NCI-H2196 (cell line): Measurements from ENCODE around the gene TEX28.
"Not testable (repeated sequence)": the region's sequence is repeated elsewhere in the genome, so short reads cannot be mapped to it uniquely, and the experiment has no call there.

Experiments used
- DNase-seq: peaks from one replicate; lab custom pipeline; 2025; ENCODE audit not compliant: unreplicated experiment; lab: John Stamatoyannopoulos, UW

TEX28 gene, protein sequence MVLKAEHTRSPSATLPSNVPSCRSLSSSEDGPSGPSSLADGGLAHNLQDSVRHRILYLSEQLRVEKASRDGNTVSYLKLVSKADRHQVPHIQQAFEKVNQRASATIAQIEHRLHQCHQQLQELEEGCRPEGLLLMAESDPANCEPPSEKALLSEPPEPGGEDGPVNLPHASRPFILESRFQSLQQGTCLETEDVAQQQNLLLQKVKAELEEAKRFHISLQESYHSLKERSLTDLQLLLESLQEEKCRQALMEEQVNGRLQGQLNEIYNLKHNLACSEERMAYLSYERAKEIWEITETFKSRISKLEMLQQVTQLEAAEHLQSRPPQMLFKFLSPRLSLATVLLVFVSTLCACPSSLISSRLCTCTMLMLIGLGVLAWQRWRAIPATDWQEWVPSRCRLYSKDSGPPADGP

DNA sequence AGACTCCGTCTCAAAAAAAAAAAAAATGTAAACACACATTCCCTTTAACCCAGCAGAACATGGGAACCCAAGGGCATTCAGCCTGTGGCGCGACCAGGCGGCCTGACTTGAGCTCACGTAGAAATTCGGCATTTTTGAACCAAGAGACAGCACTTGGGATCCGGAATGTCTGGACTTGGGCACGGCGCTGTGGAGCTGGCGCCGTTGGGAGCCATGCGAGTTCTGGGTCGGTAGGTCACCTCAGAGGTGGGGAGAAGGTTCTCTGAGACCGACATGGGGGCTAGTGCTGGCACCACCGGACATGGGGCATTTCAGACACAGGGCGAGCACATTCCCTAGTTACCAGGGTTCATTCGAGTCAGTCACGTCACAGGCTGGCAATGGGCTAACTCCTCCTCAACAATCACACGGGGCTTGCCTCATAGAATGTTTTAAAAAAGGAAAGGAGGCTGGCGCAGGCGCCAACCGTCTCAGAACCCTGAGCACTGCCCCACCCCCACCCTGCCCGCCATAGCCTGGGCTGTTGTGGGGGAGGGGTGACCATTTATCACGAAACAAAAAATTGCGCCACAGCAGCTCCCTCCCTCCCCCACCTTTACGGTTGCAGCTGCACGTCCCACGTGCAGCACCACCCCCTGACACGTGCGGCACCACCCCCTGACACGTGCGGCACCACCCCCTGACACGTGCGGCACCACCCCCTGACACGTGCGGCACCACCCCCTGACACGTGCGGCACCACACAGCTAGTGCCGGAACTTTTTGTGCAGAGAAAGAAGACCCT, at the start of gene TEX28:
TSS of gene TEX28 (minus strand) at position 334 of the 784 bp plus-strand sequence. CDS start 3,007 bp downstream, outside the sequence.
- DNase-seq = no peak

GRCh38 chrX:154343620-154344019, 48.7 kb upstream of the TEX28 start:
- DNase-seq = not testable (repeated sequence)

GRCh38 chrX:154343063-154343462, 48.1 kb upstream of the TEX28 start:
- not testable (repeated sequence) for DNase-seq

GRCh38 chrX:154341399-154342298, 46.7 kb upstream of the TEX28 start:
- DNase-seq = not testable (repeated sequence)

DNA sequence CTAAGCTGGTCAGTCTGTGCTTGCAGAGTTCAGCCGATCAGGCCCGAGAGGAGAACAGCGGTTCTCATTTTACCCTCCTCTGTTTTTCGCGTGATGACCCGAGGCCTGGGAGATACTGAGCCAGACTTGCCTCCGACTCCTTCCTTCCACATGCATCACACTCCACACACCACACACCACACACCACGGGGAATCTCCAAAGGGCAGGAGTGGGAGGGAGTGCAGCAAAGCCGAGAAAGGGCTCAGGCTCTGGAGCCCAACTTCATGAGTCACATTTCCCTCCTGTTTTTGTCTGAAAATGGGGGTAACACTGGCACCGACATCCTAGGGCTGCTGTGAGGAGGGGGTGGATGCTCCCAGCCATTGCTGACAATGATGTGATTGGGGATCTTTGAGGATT, 39.6 kb upstream of the TEX28 start:
- no peak for DNase-seq

GRCh38 chrX:154333837-154334271, 38.9 kb upstream of the TEX28 start:
- no peak for DNase-seq

DNA sequence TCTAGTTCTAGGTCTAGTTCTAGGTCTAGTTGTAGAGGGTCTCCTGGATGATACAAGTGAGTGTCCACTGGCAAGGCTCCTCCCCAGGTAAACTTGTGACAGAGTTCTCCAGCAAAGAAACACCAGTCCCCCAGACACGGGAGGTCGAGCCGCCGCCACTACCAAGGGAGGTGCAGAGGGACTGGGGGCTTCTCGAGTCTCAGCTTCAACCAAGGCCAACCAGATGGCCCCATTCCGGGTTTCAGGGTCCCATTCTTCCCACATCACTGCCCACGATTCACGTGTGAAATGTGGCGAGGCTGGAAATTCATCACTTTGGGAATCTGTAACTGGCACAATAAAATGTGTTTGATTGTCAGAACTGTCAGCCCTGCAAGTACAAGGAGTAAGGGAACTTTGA, 38.2 kb upstream of the TEX28 start:
- no peak for DNase-seq

DNA sequence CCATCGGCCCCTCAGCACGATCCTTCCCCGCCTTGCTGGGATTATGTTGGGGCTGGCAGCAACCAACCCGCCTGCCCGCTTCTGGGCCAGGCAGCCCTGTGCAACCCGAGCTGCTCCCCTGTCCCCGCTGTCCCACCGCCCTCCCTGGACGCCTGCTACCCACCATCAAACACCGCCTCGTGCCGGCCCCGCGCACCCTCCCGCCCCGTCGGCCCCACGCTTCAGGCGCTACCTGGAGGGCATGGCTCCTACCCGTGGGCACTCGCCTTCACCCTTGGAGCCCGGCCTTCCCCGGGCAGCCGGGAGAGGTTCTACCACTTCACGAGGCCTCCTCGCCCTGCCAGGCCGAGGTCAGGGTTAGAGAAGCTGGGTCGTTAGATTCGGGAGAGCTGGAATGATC, 37.6 kb upstream of the TEX28 start:
- no peak for DNase-seq

DNA sequence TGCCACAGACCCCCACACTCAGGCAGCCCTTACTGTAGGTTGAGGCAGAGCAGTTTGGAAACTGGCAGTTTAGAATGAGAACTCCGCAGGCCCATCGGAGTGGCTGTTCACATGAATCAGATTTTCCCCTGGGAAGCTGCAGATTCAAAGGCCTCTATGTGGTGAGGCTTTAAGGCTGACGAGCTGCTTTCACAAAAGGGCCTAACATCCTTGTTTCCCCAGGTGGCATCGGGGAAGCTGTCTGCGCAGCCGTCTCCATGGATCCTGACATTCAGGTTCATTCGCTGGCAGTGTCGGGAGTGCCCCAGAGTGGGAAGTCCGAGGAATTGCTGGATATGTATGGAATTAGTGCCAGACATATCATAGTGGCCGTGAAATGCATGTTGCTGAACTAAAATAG, 34.4 kb upstream of the TEX28 start:
- DNase-seq = no peak

DNA sequence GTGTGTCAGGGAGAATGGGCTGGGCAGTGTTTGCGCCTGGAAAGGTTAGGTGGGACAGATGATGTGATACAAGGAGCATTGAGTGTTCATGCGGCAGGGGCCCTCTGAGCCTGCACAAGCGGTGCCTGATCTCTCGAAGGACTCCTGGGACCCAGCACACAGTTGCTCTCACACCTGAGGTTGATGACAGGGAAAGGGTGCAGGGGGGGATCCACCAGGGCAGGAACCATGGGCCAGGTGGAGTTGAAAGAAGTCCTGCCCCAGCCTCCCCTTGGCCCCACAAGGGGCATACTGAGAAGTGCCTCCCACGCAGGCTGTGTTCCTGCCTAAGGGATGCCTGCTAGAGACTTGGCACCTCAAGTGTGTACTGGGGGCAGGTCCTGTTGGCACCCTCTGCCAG, 33.7 kb upstream of the TEX28 start:
- DNase-seq = no peak

GRCh38 chrX:154327038-154327820, 32.3 kb upstream of the TEX28 start:
- DNase-seq = no peak

GRCh38 chrX:154325541-154325940, 30.6 kb upstream of the TEX28 start:
- peak; percentile 10 for DNase-seq

DNA sequence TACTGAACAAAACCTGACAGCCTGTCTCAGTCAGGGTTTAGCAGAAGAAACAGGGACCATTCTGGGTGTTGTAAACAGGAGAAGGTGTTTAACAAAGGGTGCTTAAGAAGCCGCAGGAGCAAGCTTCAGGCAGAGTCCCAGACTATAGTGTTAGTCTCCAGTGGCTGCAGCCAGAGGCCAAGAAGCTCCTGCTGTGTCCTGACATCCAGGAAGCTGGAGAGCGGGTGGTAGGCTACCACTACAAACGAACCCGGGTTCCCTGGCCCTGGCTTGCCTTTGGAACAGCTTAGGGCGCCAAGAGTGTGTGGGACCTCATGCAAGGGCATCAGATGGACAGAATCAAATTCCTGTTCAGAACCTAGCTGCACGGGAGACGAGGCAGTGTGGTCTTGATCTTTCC, 28.6 kb upstream of the TEX28 start:
- DNase-seq = no peak

DNA sequence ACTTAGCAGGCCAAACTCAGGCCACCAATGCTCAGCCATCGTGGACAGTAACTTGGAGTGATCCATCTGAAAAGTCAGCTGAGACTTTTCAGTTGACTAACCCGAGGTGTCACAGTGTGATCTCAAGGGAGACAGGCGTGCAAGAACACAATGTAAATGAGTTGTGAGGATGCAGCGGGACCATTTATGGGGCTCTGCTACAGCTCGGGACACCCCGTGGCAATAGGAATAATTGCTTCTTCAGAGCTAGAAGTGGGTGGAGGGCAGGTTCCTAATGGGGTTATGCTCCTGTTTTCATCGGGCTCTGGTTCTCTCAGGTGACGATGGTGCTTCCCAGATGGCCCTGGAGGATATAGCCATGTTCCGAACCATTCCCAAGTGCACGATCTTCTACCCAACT, 28.0 kb upstream of the TEX28 start:
- no peak for DNase-seq

DNA sequence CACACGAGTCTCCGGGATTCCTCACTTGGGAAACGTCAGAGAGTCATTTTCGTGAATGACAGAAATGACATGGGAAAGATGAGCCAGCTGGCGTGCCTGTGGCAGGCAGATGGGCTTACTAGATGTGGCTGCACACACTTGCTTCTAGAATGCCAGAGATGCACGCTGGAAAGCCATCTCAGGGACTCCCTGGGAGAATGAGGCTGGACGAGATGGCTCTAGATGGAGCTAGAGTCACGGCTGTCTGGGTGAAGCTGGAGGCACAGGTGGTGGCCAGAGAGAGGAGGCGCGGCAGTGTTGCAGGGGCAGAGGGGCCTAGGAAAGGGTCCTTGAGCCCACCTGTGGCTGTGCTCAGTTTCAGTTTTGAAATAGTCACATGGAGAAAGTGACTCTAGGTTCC, 26.7 kb upstream of the TEX28 start:
- DNase-seq = no peak

DNA sequence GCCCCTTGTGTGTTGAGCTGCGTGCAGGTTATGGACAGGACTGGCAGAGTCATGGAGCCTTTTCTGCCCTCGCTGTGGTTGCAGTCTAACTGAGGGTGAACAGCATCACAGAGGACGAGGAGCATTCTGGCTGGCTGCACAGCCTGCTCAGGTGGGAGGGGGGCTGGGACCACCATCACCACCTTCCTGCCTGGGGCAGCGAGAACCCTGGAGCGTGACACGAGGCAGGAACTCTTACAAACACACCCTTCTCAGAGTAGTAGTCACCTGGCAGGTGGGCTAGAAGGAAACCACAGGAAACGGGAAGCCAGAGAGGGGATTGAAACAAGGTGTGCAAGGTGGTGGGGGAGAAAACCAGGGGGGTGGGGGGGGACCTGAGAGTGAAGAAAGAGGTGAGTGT, 26.2 kb upstream of the TEX28 start:
- no peak for DNase-seq

DNA sequence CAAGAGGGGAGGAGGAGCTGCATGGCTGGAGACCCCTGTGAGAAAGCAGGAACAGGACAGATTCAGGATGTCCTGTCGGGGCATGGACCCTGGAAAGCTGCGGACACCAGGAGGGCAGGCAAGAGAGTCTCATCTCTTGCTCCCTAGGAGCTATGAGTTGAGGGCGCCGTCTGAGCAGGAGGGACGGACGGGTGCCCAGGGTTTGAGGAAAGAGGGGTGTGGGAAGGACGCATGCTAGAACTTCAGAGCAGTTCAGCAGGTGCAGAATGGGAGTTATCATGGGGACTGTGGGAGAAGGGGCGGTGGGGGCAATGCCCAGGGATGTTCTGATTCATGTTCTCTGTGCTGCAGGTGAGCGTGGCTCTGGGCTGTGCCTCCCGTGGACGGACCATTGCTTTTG, 25.5 kb upstream of the TEX28 start:
- DNase-seq = no peak

- peak; percentile 2 for DNase-seq
Observed at GRCh38 chrX:154317391-154317995, 22.6 kb upstream of the TEX28 start.

- no peak for DNase-seq
Observed at GRCh38 chrX:154315416-154315815, 20.5 kb upstream of the TEX28 start.

GRCh38 chrX:154313147-154313546, 18.2 kb upstream of the TEX28 start:
- DNase-seq = no peak
